Glomerular visceral epithelial cell (primary cell): ENCODE measurements around the gene GRP.

Experiments used
- DNase-seq: peaks from one replicate; pipeline ENCODE4 v3.0.0-alpha.2; 2016; ENCODE audit errors: extremely low spot score

Gene GRP

DNA sequence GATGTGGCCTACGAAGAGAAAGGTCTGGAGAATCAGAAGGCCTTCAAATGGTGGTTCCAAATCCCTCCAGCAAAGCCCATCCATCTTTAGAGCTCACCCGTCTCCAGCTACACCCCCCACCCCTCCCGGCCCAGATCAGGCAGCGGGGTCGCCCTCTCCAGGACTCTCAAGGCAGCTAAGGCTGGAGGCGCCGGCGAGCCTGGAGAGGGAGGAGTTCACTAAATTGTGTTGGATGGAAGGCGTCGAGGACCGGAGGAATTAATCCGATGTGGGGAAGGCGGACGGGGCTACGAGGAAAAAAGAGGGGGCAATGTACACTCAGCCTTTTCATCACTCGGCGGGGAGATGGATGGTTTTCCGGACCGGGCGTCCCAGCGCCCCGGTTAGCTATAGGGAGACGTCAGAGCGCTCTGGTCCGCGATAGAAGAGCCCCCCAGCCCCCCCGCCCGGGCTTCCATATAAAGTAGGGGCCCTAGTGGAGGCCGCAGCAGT lies at the start of gene GRP:
TSS of gene GRP (plus strand) at position 487 of the 492 bp plus-strand sequence. CDS start 108 bp downstream, outside the sequence.
- no peak for DNase-seq

DNA sequence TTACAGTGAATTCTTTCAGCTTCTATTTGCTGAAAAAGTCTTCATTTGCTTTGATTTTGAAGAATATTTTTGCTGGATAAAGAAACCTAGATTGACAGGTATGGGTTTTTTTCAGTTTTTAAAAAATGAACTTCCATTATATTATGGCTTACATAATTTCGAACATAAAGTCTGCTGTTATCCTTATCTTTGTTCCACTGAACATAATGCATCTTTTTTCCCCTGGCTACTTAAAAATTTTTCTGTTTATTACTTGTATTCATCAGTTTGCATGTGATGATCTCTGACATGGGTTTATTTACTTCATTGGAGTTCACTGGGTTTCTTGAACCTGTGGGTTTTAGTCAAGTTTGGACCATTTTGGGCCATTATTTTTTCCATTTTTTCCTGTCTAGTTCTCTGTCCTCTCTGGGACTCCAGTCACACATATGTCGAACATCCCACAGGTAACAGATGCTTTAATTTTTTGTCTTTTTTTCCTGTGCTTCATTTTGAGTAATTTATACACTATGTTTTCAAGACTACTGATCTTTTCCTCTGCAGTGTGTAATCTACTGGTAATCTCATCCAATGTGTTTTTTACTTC lies 47.2 kb upstream of the GRP start:
- DNase-seq = no peak

DNA sequence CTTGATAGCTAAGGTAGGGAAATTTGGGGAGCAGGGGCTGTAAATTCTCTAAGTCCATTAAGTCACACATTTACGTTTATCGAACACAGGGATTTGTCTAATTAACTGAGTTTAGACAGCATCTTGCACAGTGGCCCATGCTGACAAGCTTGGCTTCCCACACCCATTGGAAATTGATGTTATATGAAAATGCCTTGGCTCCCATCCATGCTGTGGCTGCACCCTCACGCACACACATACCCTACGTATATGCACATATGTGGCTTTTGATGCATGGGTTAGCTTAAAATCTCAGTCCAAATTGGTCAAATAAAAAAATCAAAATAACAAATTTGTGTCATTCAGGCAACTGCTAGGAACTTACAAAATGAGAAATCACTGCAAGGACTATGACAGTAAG lies 42.5 kb upstream of the GRP start:
- DNase-seq = no peak

DNA sequence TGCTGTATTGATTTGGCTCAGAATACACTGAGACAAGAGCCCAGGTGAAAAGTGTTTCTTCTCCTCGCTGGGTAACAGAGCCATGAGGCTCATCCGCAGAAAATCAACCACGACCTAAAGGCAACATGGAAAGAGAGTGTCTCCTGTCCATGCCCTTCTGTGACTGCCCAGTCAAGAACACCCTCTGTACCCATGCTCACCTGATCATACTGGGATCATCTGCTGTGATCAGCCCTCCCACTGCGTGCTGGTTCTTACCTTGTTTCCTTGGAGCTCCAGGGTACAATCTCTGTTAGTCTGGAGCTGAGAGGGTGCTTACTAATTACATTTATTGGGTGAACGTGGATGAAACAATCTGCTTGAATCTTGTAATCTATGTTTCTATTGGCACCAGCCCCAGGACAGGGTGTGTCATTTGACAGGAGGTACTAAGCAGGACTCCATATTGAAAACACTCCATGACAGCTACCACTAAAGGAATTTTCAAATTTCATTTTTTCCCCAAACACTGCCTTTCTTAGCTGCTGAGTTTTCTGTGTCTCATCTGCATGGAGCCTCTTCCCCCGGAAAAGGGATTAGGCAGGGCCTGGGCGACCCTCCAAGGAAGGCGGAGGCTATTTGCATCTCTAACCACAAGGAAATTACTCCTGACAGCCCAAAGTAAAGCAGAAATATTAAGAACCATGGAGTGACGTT lies 39.7 kb upstream of the GRP start:
- DNase-seq = no peak

DNA sequence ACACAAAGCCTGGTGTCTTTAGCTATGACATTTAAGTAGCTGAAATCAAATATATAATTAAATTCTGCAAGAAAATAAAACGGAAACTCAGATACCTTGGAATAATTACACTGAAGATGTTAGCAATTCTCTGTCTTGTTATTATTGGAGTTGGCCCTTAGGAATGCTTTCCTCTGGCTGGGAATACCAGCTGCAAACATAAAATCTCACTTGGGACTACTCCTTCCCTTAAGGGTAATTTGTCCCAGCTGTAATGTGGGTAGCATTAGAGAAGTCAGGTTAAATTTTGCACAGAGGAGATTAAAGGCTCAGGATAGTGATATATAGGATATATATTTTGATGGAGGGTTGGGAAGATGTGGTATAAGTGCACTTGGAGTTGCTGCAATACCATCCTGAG lies 37.3 kb upstream of the GRP start:
- no peak for DNase-seq

DNA sequence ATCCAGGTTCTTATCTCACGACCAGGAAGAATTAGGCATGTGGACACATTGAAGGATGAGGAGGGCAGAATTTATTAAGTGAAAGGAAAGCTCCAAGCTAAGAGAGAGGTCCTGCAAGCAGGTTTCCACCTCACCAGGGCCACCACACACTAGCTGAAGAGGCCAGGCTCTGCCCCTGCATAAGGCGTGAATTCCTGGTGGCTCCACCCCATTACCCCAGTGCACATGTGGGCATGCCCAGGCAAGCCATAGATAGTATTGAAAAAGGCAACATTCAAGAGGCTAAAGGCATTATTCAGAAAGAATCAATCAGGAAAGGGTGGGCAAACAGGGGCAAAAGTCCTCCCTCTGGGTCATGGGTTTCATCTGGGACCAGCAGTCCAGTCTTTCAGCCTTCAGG lies 30.9 kb upstream of the GRP start:
- no peak for DNase-seq

DNA sequence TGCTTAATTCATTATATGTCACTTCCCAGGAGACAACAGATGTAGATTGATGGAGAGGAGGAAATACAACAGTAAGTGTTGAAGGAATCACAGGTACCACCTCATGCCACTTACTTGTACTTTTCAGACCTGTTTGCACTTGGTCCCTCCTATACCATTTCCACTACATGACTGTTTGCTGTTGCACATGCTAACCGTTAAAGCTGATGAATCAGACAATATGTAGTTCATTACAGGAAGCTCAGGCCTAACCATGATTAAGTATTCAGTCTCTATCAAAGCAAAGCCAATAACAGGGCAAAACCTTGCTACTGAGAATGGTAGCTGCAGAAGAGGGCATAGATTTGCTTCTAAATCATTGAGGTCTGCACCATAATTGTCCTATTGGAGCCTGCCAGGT lies 30.2 kb upstream of the GRP start:
- DNase-seq = no peak

DNA sequence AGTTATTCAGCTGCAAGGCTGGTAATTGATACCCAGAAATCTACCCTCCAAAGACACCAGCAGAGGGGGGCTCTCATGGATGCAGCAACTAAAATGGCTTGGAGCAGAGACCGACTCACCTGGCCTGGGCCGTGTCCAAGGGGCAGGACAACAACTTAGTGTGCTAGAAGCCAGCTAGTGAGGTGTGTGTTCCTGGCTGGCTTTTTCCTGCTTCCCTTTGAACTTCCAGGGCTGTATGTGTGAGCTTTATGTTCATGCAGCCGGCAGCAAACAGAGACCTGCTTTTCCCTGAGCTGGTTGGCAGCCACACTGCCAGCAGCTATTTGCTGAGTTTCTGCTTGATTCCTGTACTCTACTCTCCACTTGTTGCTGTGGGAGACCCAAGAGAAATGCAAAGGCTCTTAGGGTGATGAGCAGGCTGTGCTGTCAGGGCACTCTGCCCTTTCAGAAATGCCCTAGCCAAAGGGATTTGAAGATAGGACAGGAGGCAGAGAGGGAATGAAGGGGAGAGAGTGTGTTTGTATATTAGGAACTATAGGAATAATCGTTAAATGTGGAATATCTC lies 23.7 kb upstream of the GRP start:
- DNase-seq = no peak

DNA sequence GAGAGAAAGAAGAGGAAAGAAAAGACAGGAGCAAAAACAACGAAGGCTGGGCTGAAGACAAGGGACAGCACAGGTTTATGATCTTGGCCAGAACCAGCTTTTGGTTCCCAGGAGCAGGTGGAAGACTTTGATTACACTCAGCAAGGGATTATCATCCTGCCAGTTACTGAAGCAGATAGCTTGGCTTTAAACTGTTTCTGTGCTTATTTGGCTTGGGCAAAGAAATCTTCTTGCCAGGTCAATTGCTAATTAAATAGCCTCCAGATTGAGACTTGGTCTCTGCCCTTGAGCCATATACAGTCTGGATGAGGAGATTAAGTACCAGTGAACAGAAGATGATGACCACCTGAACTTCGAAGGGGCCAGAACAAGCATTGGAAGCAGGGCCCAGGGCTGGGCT lies 22.3 kb upstream of the GRP start:
- DNase-seq = no peak

DNA sequence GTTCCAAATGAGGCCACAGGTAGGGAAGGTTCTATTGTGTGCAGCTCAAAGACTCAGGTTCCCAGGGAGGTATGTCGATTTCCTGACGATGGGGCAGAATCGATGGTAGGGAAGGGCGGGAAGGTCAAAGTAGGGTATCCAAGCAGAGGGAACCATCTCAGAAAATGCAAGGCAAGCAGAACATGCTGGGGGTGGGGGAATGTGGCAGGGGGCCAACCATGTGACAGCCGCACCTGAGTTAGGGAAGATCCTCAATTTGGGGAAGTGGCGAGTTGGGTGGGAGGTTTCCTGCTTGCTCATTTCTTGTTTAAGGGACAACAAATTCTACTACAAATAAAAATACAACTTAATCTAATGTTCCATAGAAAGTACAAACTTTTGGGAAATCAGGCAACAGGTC lies 21.7 kb upstream of the GRP start:
- no peak for DNase-seq

DNA sequence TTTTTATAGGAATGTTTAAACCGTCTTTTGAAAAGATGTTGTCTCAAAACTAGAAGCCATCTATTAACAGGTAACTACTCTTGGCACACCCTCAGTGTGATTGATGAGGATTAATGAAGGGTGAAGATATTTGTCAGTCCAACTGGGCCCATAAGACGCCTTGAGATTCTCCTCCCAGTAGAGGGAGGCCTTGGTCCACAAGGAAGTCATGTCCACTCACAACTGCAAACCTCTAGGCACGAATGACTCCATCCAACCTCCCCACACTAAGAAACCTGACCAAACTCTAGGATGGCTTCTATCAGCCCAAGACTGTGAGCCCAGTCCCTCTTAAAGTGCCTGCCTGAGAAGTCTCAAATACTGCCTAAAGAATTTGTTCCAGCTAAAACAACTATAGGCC lies 19.2 kb upstream of the GRP start:
- DNase-seq = no peak

DNA sequence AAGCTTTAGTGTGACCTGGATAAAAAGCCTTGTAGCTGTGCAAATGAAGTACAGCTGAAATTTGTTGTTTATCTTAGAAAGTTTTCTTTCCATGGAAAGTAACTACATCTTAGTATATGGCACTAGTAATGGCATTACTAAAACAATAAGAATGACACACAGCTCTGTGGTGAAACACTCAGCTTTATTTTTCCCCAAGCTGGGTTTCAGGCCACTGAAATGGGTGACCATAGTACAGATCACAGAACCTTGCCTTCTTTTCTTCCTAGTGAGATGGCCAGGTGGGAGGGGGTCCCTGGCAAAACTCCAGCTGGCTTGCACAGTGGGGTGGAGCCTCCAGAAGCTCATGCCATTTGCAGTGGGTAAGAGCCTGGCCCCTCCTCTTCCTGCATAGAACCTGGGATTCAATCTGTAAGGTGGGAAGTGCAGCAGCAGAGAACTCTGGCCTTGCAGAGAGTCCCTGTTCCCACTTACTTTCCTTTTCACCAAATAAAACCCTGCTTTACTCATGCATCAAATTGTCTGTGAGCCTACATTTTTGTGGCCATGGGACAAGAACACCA lies 17.6 kb upstream of the GRP start:
- DNase-seq = no peak

DNA sequence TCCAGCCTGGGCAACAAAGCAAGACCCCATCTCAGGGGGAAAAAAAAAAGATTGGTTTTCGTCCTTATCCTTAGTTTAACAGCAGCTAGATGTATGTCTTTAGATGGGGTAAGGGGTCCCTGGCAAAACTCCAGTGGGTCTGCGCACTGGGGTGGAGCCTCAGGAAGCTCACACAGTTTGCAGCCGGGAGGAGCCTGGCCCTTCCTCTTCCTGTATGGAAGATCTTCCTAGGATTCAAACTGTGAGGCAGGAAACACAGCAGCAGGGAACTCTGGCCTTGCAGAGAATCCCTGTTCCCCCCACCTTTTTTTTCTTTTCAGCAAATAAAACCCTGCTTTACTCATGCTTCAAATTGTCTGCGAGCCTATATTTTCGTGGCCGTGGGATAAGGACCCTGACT lies 12.5 kb upstream of the GRP start:
- DNase-seq = no peak

DNA sequence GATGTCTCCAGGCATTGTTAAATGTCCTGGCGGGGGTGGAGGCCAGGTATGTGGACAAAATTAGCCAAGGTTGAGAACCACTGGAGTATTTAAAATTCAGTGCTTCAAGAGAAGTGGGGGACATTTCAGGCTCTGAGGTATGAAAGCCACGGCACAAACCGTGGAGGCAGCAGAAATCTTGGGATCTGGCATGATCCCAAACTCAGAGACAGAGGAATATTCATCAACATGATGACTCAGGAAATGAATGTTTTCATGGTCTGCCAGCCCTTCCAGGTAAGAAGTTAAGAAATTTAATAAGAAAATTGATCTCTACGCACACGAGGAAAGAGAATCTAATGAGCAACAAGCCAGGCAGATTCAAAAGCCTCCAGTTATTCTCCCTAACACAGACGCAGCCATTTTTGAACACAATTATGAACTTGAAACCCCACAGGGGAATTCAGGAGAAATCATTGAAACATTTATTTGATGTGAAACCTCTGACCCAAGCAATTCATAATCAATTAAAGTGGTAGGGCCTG lies 11.3 kb upstream of the GRP start:
- DNase-seq = peak; percentile 14

DNA sequence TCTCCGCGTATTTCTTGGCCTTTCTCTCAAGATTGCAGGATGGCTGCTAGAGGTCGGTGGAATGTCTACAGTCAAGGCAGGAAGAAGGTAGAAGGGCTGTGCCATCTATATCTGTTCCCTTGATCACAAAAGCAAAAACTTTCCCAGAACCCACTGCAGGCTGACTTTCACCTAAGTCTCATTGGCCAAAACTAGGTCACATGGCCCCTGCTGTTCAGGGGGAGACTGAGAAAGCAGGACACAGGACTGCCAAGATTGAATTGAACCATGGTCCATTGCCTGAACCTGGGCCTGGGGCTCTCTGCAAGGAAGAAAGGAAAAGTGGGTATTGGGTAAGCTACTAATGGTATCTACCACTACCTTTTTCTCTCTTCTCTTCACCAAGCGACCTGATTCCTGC lies 9.7 kb upstream of the GRP start:
- DNase-seq = no peak

DNA sequence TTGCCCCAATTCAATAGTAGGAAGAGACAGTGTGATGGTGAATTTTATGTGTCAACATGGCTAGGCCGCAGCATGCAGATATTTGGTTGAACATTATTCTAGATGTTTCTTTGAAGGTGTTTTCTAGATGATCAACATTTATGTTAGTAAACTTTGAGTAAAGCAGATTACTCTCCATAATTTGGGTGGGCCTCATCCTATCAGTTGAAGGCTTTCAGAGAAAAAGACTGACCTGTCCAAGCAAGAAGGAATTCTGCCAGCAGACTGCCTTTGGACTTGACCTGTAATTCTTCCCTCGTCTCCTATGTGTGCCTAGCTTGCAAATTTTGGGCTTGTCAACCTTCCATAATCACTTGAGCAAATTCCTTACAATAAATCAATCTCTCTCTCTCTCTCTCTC lies 8.3 kb upstream of the GRP start:
- DNase-seq = no peak

DNA sequence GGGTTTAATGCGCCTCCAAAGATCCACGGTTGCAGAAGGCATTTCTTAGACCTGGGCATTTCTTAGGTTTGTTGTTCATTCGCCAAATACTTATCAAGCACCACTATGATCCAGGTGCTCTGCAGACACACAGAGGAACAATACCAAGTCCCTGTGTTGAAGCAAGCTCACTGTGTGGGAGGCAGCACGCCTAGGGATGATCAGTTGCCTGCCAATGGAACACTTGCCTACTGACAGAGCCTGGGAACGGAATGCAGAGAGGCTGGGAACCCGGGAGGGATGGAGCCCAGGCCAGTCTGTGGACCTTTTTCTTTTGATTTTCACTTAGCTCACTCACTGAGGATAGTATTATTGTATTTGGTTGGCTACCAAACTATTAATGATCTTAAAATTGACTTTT lies 1.9 kb upstream of the GRP start:
- DNase-seq = no peak

DNA sequence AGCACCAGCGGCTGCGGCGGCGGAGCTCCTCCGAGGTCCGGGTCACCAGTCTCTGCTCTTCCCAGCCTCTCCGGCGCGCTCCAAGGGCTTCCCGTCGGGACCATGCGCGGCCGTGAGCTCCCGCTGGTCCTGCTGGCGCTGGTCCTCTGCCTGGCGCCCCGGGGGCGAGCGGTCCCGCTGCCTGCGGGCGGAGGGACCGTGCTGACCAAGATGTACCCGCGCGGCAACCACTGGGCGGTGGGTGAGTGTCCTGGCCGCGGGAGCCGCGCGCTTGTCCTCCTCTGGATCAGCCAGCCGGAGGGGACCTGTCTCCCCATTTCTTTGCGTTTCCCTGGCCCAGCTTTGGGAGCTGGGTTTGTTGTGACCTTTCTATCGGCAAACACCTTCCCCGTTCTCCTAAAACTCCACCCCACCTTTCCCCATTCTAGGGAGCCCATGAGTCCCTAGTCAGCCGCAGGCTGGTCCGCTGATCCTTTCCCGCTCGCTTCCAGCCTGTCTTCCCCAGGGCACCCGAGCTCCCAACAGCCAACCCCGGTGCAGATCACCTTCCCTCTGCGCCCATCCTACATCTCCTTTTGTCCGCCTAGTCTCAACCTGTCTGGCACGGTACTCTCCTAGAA lies 316 bp downstream of the GRP start:
- DNase-seq = no peak

DNA sequence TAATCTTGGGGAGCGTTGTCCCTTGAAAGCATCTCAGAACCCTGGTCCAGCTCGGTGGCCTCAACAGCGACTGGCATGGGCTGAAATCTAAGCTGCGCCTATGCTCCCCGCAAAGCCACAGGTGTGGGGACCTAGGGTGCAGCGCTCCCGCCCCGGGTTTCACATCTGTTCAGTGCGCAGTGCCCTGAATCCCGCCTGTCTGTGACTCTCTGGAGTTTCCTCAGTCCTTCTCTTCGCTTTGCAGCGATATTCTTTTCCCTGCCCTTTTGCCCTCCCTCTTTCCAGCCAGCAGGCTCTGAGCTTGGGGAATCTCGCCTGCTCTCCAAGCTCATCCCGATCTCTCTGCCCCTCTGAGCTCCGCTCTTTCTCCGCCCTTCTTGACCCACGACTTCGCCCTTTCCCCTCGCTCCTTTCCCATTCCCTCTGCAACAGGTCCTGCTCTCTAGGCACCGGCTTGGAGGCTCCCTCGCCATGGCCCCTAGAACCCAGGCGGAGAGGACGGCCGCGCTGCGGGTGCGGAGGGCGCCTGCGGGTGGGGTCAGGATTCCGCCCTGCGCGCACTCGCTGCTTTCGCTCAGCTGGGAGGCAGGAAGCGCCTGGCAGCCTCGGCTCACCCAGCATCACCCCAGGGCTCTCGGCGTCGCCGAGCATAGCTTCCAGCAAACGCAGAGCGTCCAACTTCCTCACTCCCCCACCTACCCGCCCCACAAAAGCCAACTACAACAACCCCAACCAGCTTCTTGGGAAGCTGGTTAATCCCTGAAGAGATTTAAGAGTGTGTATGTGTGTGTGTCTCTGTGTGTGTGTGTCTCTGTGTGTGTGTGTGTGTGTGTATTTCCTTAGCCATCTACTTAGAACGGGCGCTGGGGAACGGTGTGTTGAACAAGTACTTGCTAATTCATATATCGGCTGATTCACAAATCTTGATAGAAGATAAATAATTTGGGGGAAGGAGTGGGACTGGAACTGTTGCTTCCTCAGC lies 1.1 kb downstream of the GRP start:
- DNase-seq = no peak

DNA sequence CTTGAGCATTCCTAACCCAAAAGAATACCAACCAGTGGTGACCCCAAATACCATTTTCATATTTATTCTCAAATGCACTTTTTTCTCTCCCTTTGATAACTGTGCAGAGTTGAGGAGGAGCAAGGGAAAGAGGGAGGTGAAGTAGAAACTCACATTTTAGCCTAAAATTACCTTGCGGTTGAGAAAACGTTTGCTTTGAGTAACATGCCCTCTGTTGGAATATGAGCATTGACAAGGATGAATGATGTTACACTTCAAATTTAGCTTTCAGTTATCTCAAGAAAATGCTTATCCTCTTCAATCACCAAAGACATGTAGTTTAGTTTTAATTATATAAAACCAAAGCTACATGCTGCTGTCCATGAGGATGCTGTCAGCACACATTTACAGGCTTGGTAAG lies 2.4 kb downstream of the GRP start:
- no peak for DNase-seq

DNA sequence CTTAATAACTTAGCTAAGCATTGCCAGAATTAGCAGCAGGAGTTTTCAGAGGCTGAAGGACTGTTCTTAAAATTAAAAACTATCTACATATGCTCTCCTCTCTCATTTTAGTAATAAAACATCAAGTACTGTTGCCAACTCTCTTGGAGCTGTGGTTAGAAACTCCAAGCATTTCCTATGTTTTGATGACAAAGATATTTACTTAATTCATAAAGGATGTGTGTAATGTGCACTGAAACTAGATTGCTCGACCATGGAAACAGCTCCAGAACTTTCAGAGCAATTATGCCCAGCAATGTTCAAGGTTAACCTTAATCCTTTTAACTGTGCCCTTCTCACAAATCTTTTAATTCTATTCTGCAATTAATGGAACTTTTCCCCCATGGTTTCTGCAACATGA lies 8.4 kb downstream of the GRP start:
- DNase-seq = no peak
